Measurements from ENCODE around the gene NRK. TPM values are rescaled to one million over a fixed set of nuclear protein-coding genes. Genes with fewer than 3 reads are reported as not detected.
"Not testable (repeated sequence)": the region's sequence is repeated elsewhere in the genome, so short reads cannot be mapped to it uniquely, and the experiment has no call there.

NRK gene
- total and polyA plus RNA-seq, 3 donors from 2014 or later, result 3.7 to 6.1 (median 4.5) TPM

- Histone ChIP-seq H3K4me3 (no peak overlapping the region), H3K27ac (no peak overlapping the region), H3K27me3 (no peaks in the 10 kb centered on the region), H3K4me1 (no peaks in the 10 kb centered on the region), H3K9me3 (no peaks in the 10 kb centered on the region), H3K36me3 (ENCODE audit: low read depth, missing control alignments) (no peaks in the 10 kb centered on the region)
- TF ChIP-seq CTCF (IDR thresholded peaks at IDR 0.05) (no peak), POLR2A (IDR thresholded peaks at IDR 0.05) (no peak)
- intact Hi-C loops (cut with DNase I; ENCODE audit: low total_unique reads), result no loop called here
- DNase-seq, result no peak
Observed at GRCh38 chrX:105975382-105975781, 153.0 kb downstream of the NRK start.

DNA sequence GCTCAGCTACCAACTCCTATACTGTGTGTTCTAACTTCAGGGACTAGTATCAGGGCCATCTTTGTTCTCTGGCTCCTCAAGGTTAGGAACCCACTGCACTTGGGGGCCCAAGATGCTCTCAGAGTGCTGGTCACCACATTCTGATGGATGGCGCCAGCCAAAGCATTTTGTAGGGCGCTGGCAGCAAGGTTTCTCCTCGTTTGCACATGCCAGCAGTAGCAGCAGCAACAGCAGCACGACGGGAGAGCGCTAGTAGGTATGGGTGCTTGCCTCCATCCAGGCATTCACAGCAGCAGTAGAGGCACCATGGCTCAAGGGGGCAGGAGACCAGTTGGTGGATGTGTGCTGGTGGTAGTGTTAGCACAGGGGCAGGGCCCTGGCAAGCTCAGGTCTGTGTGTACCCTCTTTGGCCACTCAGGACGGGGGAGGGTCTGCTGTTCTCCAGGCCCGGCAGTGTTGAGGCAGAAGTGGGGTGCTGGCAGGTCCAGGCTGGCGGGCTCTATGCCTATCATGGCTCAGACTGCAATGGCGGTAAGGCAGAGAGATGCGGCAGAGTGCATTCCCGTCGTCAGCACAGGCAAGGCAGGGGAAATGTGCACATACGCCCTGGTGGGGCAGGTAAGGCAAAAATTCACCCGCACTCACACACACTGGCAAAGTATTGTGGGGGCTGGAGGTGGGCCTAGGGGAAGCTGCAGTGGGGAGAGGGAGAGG is 159.6 kb downstream of the NRK start:
- DNase-seq, result no peak
- Histone ChIP-seq H3K36me3 (ENCODE audit: low read depth, missing control alignments) (no peaks in the 10 kb centered on the region), H3K27ac (no peak overlapping the region), H3K4me1 (no peaks in the 10 kb centered on the region), H3K9me3 (no peaks in the 10 kb centered on the region), H3K27me3 (no peaks in the 10 kb centered on the region), H3K4me3 (no peak overlapping the region)
- intact Hi-C loops (cut with DNase I; ENCODE audit: low total_unique reads), result no loop called here
- no peak for TF ChIP-seq POLR2A (IDR thresholded peaks at IDR 0.05)
- no peak for TF ChIP-seq CTCF (IDR thresholded peaks at IDR 0.05)
- WGBS, 2 donors, result 14 to 68% methylated on average over 6 to 13 of the region's 15 CpGs

GRCh38 chrX:105988487-105988886 is 166.1 kb downstream of the NRK start:
- H3K9me3 ChIP-seq; H3K4me3 ChIP-seq; H3K27me3 ChIP-seq; DNase-seq; H3K36me3 ChIP-seq (ENCODE audit: low read depth, missing control alignments); H3K27ac ChIP-seq; H3K4me1 ChIP-seq; intact Hi-C loops (cut with DNase I; ENCODE audit: low total_unique reads): not testable (repeated sequence)
- WGBS, 2 donors, result 91% methylated on average over 4 to 5 of the region's 5 CpGs

- TF ChIP-seq POLR2A (IDR thresholded peaks at IDR 0.05) (no peak), CTCF (IDR thresholded peaks at IDR 0.05) (no peak)
- Histone ChIP-seq H3K9me3 (no peaks in the 10 kb centered on the region), H3K27me3 (no peaks in the 10 kb centered on the region), H3K27ac (no peak overlapping the region), H3K4me3 (no peak overlapping the region), H3K36me3 (ENCODE audit: low read depth, missing control alignments) (no peaks in the 10 kb centered on the region), H3K4me1 (no peaks in the 10 kb centered on the region)
- DNase-seq, result no peak
- 18 to 56% methylated on average over 1 of the region's 1 CpG for WGBS, 2 donors
- intact Hi-C loops (cut with DNase I; ENCODE audit: low total_unique reads), result no loop called here
Observed at GRCh38 chrX:105999294-105999693, 177.0 kb downstream of the NRK start.

- no peak for DNase-seq
- no peaks in the 10 kb centered on the region for H3K27me3 ChIP-seq
- H3K4me1 ChIP-seq, result no peaks in the 10 kb centered on the region
- intact Hi-C loops (cut with DNase I; ENCODE audit: low total_unique reads), result no loop called here
- H3K9me3 ChIP-seq, result no peaks in the 10 kb centered on the region
- TF ChIP-seq CTCF (IDR thresholded peaks at IDR 0.05) (no peak), POLR2A (IDR thresholded peaks at IDR 0.05) (no peak)
- H3K36me3 ChIP-seq (ENCODE audit: low read depth, missing control alignments), result no peaks in the 10 kb centered on the region
- no peak overlapping the region for H3K27ac ChIP-seq
- no peak overlapping the region for H3K4me3 ChIP-seq
Observed at GRCh38 chrX:106000203-106000602, 177.9 kb downstream of the NRK start.

GRCh38 chrX:106000609-106001008 is 178.3 kb downstream of the NRK start:
- DNase-seq; H3K27ac ChIP-seq; H3K27me3 ChIP-seq; H3K4me3 ChIP-seq; H3K36me3 ChIP-seq (ENCODE audit: low read depth, missing control alignments); H3K9me3 ChIP-seq; H3K4me1 ChIP-seq; intact Hi-C loops (cut with DNase I; ENCODE audit: low total_unique reads): not testable (repeated sequence)
- WGBS, 2 donors, result 86% methylated on average over 5 of the region's 5 CpGs; no CpG with 5 or more reads in 1 of the 2 donors

Data from testis (tissue), 3 donors.